Cardiac fibroblast (primary cell): ENCODE results near the gene NOTO.

ENCODE experiments used
- DNase-seq, 2 donors: peaks; one replicate each; pipeline versions ENCODE4 v3.0.0 to v3.0.0-alpha.2; 2010; ENCODE audit warnings: low read depth in 2 of 2
- H3K4me3 ChIP-seq, 2 donors: replicated peaks in 1 of 2; 1 replicate in 1 of 2; 2 replicates in 1 of 2; pipeline ENCODE4 v1.5.1; 2011; ENCODE audit warnings: low read depth in 2 of 2, low read length in 2 of 2, mild to moderate bottlenecking in 2 of 2, moderate library complexity in 1 of 2
- TF ChIP-seq, protein P1 (sequence below): IDR thresholded peaks from one replicate; pipeline ENCODE4 v1.5.1; 2011; ENCODE audit warnings: low read depth, mild to moderate bottlenecking, low read length, inconsistent platforms

The NOTO gene

DNA sequence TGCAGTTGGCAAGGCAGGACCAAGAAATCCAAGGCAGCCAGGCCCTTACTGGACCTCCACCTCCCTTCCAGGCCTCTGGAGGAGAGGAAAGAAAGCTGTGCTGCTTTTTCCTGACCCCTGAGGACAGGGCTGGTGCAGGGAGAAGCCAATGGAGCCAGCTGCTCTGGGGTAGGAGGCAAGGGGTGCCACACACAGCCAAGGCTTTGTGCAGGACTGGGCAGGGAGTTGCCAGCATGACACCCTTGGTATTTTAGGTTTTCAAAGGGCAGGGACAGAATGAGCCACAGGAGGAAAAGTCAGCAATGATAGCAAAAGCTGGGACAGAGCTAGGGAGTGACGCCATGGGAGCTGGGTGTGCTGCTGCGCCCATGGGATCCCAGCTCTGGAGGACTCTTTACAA, 54.6 kb downstream of the NOTO start:
- TF ChIP-seq, protein P1, sequence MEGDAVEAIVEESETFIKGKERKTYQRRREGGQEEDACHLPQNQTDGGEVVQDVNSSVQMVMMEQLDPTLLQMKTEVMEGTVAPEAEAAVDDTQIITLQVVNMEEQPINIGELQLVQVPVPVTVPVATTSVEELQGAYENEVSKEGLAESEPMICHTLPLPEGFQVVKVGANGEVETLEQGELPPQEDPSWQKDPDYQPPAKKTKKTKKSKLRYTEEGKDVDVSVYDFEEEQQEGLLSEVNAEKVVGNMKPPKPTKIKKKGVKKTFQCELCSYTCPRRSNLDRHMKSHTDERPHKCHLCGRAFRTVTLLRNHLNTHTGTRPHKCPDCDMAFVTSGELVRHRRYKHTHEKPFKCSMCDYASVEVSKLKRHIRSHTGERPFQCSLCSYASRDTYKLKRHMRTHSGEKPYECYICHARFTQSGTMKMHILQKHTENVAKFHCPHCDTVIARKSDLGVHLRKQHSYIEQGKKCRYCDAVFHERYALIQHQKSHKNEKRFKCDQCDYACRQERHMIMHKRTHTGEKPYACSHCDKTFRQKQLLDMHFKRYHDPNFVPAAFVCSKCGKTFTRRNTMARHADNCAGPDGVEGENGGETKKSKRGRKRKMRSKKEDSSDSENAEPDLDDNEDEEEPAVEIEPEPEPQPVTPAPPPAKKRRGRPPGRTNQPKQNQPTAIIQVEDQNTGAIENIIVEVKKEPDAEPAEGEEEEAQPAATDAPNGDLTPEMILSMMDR: no peak
- no peak for DNase-seq
- H3K4me3 ChIP-seq: no peak overlapping the region

DNA sequence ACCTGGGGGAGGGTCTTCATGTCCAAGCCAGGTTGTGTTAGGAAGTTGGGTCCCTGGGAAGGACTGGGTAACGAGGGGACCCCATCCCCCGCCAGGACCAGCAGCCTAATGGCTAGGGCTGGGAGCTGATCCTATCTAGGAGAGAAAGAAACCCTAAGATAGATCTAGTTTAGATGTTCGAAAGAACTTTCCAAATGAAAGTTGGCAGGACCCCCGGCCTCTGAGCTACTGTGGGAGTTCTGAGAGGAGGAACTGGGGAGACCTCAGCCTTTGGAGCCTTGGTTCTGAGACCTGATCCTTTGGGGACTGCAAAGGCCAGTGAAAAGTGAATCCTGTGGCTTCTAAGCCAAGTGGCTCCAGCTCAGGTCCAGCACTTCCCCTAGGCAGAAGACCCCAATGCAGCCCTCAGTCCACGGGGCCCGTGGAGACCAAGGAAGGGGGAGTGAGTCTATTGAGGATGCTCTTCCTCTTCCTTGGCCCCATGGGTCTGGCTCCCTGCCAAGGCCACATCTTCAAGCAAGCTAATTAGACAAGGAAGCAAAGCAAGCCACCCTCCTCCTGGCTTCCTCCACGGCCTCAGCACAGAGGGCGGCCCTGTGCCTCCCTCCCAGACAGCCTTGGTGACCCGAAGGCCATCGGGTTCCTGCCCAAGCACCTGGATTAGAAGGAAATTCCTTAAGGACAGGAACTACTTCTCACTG, 55.2 kb downstream of the NOTO start:
- TF ChIP-seq, protein P1: no peak
- no peak overlapping the region for H3K4me3 ChIP-seq
- DNase-seq: no peak

DNA sequence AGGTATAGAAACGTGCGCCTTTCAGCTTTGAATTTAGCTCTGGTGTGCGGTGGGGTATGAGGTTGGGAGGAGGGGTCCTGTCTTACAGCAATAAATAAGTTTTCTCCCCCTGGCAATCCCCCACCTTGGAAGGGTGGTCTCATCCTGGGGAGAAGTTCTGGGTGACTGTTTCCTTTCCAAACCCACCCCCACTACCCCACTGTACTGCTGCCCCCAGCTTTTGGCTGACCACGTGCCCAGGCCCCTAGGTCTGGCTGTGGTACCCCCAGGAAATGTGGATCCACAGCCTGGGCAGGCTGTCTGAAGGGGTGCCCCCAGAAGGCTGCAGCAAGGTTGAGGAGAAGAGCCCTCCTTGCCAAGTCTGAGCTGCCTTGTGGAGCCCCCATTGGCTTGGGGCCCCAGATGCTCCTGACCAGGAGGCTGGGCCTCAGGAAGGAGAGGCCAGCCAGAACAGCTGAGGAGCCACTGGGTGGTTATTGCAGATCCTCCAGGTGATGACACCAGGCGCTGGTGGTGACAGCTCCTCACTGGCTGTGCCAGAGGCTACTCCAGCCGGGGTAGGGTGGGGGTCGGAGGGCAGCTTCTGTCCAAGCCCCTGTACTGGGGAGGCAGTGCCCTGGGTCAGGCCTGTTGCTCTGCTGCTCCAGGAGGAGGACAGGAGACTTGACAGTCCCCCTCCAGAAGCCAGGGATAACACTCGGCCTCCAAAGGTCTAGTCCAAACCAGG, 56.0 kb downstream of the NOTO start:
- DNase-seq: no peak
- no peak overlapping the region for H3K4me3 ChIP-seq
- TF ChIP-seq, protein P1: no peak

DNA sequence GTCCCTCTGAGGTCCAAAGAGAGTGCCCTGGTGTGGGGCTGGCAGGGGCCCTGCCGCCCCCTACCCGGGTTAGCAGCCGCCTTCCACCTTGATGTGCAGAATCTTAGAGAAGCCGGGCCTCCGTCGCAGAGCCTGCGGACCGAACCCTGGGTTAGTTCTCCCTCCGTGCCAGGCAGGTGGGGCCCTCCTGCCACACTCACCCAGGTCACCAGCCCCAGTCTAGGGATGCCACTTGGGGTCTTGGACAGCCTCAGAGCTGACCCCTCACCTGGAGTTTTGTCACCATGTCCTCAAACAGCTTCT, 56.5 kb downstream of the NOTO start:
- DNase-seq: no peak
- TF ChIP-seq, protein P1: no peak
- H3K4me3 ChIP-seq: no peak overlapping the region

DNA sequence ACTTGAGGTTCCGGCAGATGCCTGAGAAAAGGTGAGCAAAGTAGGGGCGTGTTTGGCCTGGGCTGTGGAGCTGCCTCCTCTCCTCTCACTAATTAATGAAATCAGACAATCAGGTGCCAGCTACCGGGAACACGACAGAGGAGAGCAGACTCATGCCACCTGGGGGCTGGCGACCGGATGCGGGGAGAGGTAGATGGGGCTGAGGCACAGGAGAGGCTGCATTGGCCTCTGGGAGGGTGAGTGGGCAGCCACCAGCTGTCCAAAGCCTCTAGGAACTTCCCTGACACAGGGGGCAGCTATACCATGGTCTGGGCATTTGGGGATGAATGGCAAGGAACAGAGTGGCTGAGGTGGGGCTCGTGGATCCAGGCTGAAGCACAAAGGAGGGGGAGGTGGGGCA, 56.9 kb downstream of the NOTO start:
- no peak overlapping the region for H3K4me3 ChIP-seq
- TF ChIP-seq, protein P1: no peak
- DNase-seq: no peak

DNA sequence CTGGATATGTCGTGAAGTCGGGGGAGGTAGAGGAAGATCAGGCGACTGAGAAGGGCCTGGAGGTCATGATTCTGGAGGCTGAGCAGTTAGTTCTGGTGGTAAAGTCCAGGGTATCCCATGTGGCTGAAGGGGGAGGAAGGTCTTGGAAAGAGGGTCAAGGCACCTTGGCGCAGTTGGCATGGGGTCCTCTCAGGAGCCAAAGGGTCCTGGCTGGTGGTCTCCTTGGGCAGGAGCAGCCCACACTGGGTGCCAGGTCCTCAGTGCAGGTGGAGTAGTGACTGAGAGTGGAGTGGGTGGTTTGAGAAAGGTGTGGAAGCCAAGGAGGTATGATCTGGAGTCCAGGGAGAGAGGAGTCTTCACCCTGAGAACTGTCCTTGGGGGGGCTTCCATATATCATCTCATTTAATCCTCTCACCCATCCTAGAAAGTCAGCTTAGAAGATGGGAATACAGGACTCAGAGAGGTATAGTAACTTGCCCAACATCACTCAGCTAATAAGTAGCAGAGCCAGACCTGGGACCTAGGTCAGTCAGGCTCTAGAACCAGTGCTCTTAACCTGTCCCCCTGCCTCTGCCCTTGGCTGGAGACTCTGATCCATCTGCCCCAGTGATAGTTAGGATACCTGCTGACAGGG, 57.4 kb downstream of the NOTO start:
- TF ChIP-seq, protein P1: no peak
- no peak for DNase-seq
- H3K4me3 ChIP-seq: no peak overlapping the region
